H9 (cell line): ENCODE data around the gene PTN. TPM values are rescaled to one million over a fixed set of nuclear protein-coding genes. Genes with fewer than 3 reads are reported as not detected.

Experiments used
- DNase-seq: peaks from one replicate; pipeline ENCODE4 v3.0.0-alpha.2; 2017
- H2AFZ ChIP-seq: one replicate; pipeline ENCODE4 v1.6.1; 2013; ENCODE audit warnings: mild to moderate bottlenecking, low read length, control low read depth, moderate library complexity
- H2AK5ac ChIP-seq: 2 replicates; pipeline ENCODE4 v1.6.1; 2013; ENCODE audit warnings: low read length, control low read depth, mixed read lengths; ENCODE audit not compliant: insufficient read length
- H2BK120ac ChIP-seq: one replicate; pipeline ENCODE4 v1.6.1; 2013; ENCODE audit warnings: low read depth, mild to moderate bottlenecking, low read length, control low read depth, inconsistent platforms; ENCODE audit not compliant: poor library complexity, severe bottlenecking
- H2BK12ac ChIP-seq: 2 replicates; pipeline ENCODE4 v1.6.1; 2013; ENCODE audit warnings: low read length, control low read depth, mixed read lengths, low read depth; ENCODE audit not compliant: insufficient read length
- H2BK15ac ChIP-seq: 2 replicates; pipeline ENCODE4 v1.6.1; 2013; ENCODE audit warnings: low read depth, low read length, control low read depth
- H2BK20ac ChIP-seq: one replicate; pipeline ENCODE4 v1.6.1; 2013; ENCODE audit warnings: low read depth, mild to moderate bottlenecking, low read length, control low read depth, inconsistent platforms; ENCODE audit not compliant: poor library complexity, severe bottlenecking
- H2BK5ac ChIP-seq: 2 replicates; pipeline ENCODE4 v1.6.1; 2013; ENCODE audit warnings: low read length, control low read depth, mixed read lengths; ENCODE audit not compliant: insufficient read length
- H3K14ac ChIP-seq: 2 replicates; pipeline ENCODE4 v1.6.1; 2013; ENCODE audit warnings: low read length, control low read depth; ENCODE audit not compliant: insufficient read depth
- H3K18ac ChIP-seq: 2 replicates; pipeline ENCODE4 v1.6.1; 2013; ENCODE audit warnings: low read depth, mild to moderate bottlenecking, mixed read lengths, low read length, control low read depth; ENCODE audit not compliant: insufficient read length
- H3K23ac ChIP-seq: 2 replicates; pipeline ENCODE4 v1.6.1; 2013; ENCODE audit warnings: low read length, control low read depth, mixed read lengths, low read depth; ENCODE audit not compliant: insufficient read length
- H3K23me2 ChIP-seq: 2 replicates; pipeline ENCODE4 v1.6.1; 2013; ENCODE audit warnings: low read depth, mild to moderate bottlenecking, mixed read lengths, low read length, control low read depth; ENCODE audit not compliant: insufficient read length, poor library complexity, severe bottlenecking
- H3K27ac ChIP-seq: 2 replicates; pipeline ENCODE4 v1.5.1; 2013; ENCODE audit warnings: low read length, control low read depth, mixed read lengths, low read depth; ENCODE audit not compliant: insufficient read length
- H3K27me3 ChIP-seq: 2 replicates; pipeline ENCODE4 v1.6.1; 2013; ENCODE audit warnings: low read length, control low read depth, inconsistent platforms; ENCODE audit not compliant: insufficient read depth
- H3K4ac ChIP-seq: 2 replicates; pipeline ENCODE4 v1.6.1; 2013; ENCODE audit warnings: low read depth, mild to moderate bottlenecking, control low read depth, inconsistent platforms, low read length, moderate library complexity
- H3K4me1 ChIP-seq: 2 replicates; pipeline ENCODE4 v1.6.1; 2013; ENCODE audit warnings: low read length, control low read depth, inconsistent platforms; ENCODE audit not compliant: insufficient read depth
- H3K4me2 ChIP-seq: 2 replicates; pipeline ENCODE4 v1.6.1; 2013; ENCODE audit warnings: low read length, control low read depth, mixed read lengths; ENCODE audit not compliant: insufficient read length, insufficient read depth
- H3K56ac ChIP-seq: 2 replicates; pipeline ENCODE4 v1.6.1; 2013; ENCODE audit warnings: low read depth, mild to moderate bottlenecking, mixed read lengths, low read length, control low read depth; ENCODE audit not compliant: insufficient read length
- H3K79me1 ChIP-seq: 2 replicates; pipeline ENCODE4 v1.6.1; 2013; ENCODE audit warnings: low read depth, mild to moderate bottlenecking, moderate library complexity, low read length, control low read depth, inconsistent platforms; ENCODE audit not compliant: insufficient read depth, poor library complexity, severe bottlenecking
- H3K79me2 ChIP-seq: 2 replicates; pipeline ENCODE4 v1.6.1; 2013; ENCODE audit warnings: low read length, control low read depth, inconsistent platforms; ENCODE audit not compliant: insufficient read depth
- H3K9ac ChIP-seq: 2 replicates; pipeline ENCODE4 v1.6.1; 2013; ENCODE audit warnings: low read length, control low read depth, mixed read lengths; ENCODE audit not compliant: insufficient read length; ENCODE audit errors: extremely low read depth
- H3K9me3 ChIP-seq: one replicate; pipeline ENCODE4 v1.6.1; 2013; ENCODE audit warnings: low read depth, low read length, inconsistent platforms; ENCODE audit not compliant: control insufficient read depth
- H3T11ph ChIP-seq: one replicate; pipeline ENCODE4 v1.6.1; 2013; ENCODE audit warnings: mild to moderate bottlenecking, low read length, control low read depth, inconsistent platforms
- H4K20me1 ChIP-seq: one replicate; pipeline ENCODE4 v1.6.1; 2013; ENCODE audit not compliant: control insufficient read depth, insufficient read length, insufficient read depth
- H4K5ac ChIP-seq: 2 replicates; pipeline ENCODE4 v1.6.1; 2013; ENCODE audit warnings: low read depth, mild to moderate bottlenecking, mixed read lengths, low read length, control low read depth; ENCODE audit not compliant: insufficient read length
- H4K8ac ChIP-seq: replicated peaks from 2 replicates; pipeline ENCODE4 v1.6.1; 2013; ENCODE audit warnings: low read length, control low read depth, mixed read lengths, low read depth; ENCODE audit not compliant: insufficient read length
- H4K91ac ChIP-seq: 2 replicates; pipeline ENCODE4 v1.6.1; 2013; ENCODE audit warnings: low read depth, mild to moderate bottlenecking, moderate library complexity, mixed read lengths, low read length, control low read depth; ENCODE audit not compliant: insufficient read length
- H3K27ac Mint-ChIP-seq, 3 experiments: 2 replicates in 2 of 3; 3 replicates in 1 of 3; pipeline ENCODE4 v1.8.0; 2020 to 2021; ENCODE audit warnings: mixed read lengths in 3 of 3, mild to moderate bottlenecking in 1 of 3, moderate library complexity in 1 of 3
- H3K27me3 Mint-ChIP-seq: 2 replicates; pipeline ENCODE4 v1.8.0; 2021; ENCODE audit warnings: low read depth, mild to moderate bottlenecking, moderate library complexity, mixed read lengths
- H3K36me3 Mint-ChIP-seq, 3 experiments: 2 replicates in 2 of 3; 3 replicates in 1 of 3; pipeline ENCODE4 v1.8.0; 2020 to 2021; ENCODE audit warnings: low read depth in 3 of 3, mixed read lengths in 3 of 3; ENCODE audit not compliant: insufficient read depth in 1 of 3
- H3K4me1 Mint-ChIP-seq, 2 experiments: 2 replicates each; pipeline ENCODE4 v1.8.0; 2020; ENCODE audit warnings: mixed read lengths in 2 of 2
- H3K4me3 Mint-ChIP-seq, 2 experiments: 2 replicates in 1 of 2; 3 replicates in 1 of 2; pipeline ENCODE4 v1.8.0; 2020 to 2021; ENCODE audit warnings: mild to moderate bottlenecking in 2 of 2, mixed read lengths in 2 of 2, moderate library complexity in 1 of 2
- H3K9me3 Mint-ChIP-seq, 2 experiments: 2 replicates in 1 of 2; 3 replicates in 1 of 2; pipeline ENCODE4 v1.8.0; 2020; ENCODE audit warnings: mild to moderate bottlenecking in 2 of 2, mixed read lengths in 2 of 2, moderate library complexity in 1 of 2
- CTCF ChIP-seq: fragments of 200-600 bp; sonication (generic); conservative IDR thresholded peaks from 3 replicates; pipeline ENCODE4 v1.8.0; 2021; ENCODE audit warnings: antibody characterized with exemption, mild to moderate bottlenecking
- WGBS: extraction: QIAGEN DNeasy Blood & Tissue Kit; methylation state at CpG from one replicate; pipeline ENCODE4 v1.1.7; 2013; ENCODE audit warnings: missing lambda C conversion rate, low lambda C conversion rate, mixed read lengths; ENCODE audit not compliant: insufficient read length; ENCODE audit errors: extremely low coverage; 5-methylcytosine and 5-hydroxymethylcytosine counted together
- total RNA-seq: library from RNA; stranded (reverse); gene quantifications from 2 replicates; pipeline ENCODE4 v1.2.1, GENCODE V29; 2021

The PTN gene
- total RNA-seq, 1 experiment from 2014 or later = 16.5 TPM

GRCh38 chr7:137316648-137317353 lies 26.7 kb downstream of the PTN start:
- Histone ChIP-seq H3K14ac (no peak overlapping the region), H3K79me2 (no peaks in the 10 kb centered on the region), H4K20me1 (no peaks in the 10 kb centered on the region), H3K4me2 (no peak overlapping the region), H3K56ac (no peak overlapping the region), H2BK20ac (no peak overlapping the region), H3K18ac (no peak overlapping the region), H4K91ac (no peak overlapping the region), H2BK12ac (no peak overlapping the region), H2AFZ (no peak overlapping the region), H4K8ac (no peak overlapping the region), H4K5ac (no peak overlapping the region), H2AK5ac (no peak overlapping the region), H2BK15ac (no peak overlapping the region), H3T11ph (no peak overlapping the region), H3K4ac (no peak overlapping the region), H2BK5ac (no peak overlapping the region), H3K23ac (no peak overlapping the region), H3K79me1 (no peaks in the 10 kb centered on the region), H2BK120ac (no peak overlapping the region), H3K27me3 (no peaks in the 10 kb centered on the region), H3K9me3 (no peaks in the 10 kb centered on the region), H3K27ac (no peak overlapping the region), H3K9ac (no peak overlapping the region), H3K23me2 (no peaks in the 10 kb centered on the region), H3K4me1 (no peaks in the 10 kb centered on the region; the same call in 1 of the 2 replicates)
- Mint-ChIP-seq H3K36me3 (no peaks in the 10 kb centered on the region; a peak in 1 of 7 replicates), H3K27ac (no peak overlapping the region; a peak in 1 of 7 replicates), H3K4me3 (no peak overlapping the region), H3K9me3 (no peaks in the 10 kb centered on the region; a peak in 1 of 5 replicates), H3K4me1 (peaks cover 21 to 30% of the 10 kb centered on the region in 2 experiments), H3K27me3 (no peaks in the 10 kb centered on the region)
- no CpG with 5 or more reads among the region's 9 CpGs for WGBS
- no peak for DNase-seq
- TF ChIP-seq CTCF = no peak
